H7 (cell line): ENCODE data around the gene SHC4. TPM values are rescaled to one million over a fixed set of nuclear protein-coding genes. Genes with fewer than 3 reads are reported as not detected.

Source experiments
- DNase-seq: peaks from one replicate; pipeline ENCODE4 v3.0.0; 2012
- H3K27me3 ChIP-seq: 2 replicates; pipeline ENCODE4 v1.6.0; 2011; ENCODE audit warnings: mild to moderate bottlenecking, low read length; ENCODE audit not compliant: control insufficient read depth, insufficient read depth
- H3K36me3 ChIP-seq: replicated peaks from 2 replicates; pipeline ENCODE4 v1.5.1; 2011; ENCODE audit warnings: low read length; ENCODE audit not compliant: control insufficient read depth, insufficient read depth
- H3K4me3 ChIP-seq: 2 replicates; pipeline ENCODE4 v1.5.1; 2011; ENCODE audit warnings: low read depth, mild to moderate bottlenecking, control low read depth, low read length, moderate library complexity; ENCODE audit not compliant: insufficient read depth
- total RNA-seq: library from RNA; depleted of rRNA; stranded (reverse); fragments of >200 nt; shearing (Covaris generic); gene quantifications from 2 replicates; pipeline ENCODE4 v1.2.3, GENCODE V29; 2014

The SHC4 gene
- total RNA-seq, 1 experiment from 2014 or later, result 0.03 TPM

DNA sequence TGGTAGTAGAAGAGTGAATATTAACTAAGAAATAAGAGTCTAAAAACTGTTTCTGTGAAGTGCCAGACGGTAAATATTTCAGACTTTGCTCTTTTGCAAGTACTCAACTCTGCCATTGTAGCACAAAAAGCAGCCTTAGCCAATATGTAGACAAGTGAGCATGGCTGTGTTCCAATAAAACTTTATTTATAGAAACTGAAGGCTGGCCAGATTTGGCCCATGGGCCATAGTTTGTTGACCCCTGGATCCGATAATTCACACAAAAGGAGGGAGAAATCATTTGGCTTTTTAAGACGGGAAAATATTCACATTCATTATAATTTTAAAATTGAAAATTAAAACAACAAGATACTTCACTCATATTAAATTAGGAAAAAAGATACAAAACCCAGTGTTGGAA lies 70.4 kb downstream of the SHC4 start:
- Histone ChIP-seq H3K36me3 (no peaks in the 10 kb centered on the region), H3K27me3 (no peaks in the 10 kb centered on the region), H3K4me3 (no peak overlapping the region)
- no peak for DNase-seq

DNA sequence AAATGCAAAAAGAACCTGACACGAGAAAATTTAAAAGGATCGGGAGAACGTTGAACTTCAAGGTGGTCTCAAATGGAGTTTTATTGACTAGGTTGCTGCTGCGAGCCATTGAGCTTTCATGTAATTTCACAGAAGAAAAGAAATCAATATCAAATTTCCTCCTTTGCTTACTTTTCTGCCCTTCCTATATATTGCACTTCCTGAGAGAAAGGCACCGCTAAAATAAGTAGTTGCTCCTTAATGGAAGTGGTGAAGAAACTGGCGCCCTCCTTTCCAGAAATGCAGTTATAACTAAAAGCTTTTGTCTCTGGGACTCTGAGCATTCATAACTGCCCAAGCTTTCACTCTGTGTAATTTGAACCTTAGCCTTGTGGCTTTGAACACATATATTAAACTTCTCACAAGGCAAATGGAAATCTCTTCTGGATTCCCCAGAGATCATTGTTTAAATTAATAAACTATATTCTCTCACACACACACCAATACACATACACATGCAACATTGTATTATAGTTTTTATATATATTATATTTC lies 72.4 kb downstream of the SHC4 start:
- no peak for DNase-seq
- no peak overlapping the region for H3K4me3 ChIP-seq
- no peaks in the 10 kb centered on the region for H3K36me3 ChIP-seq
- H3K27me3 ChIP-seq, result no peaks in the 10 kb centered on the region

DNA sequence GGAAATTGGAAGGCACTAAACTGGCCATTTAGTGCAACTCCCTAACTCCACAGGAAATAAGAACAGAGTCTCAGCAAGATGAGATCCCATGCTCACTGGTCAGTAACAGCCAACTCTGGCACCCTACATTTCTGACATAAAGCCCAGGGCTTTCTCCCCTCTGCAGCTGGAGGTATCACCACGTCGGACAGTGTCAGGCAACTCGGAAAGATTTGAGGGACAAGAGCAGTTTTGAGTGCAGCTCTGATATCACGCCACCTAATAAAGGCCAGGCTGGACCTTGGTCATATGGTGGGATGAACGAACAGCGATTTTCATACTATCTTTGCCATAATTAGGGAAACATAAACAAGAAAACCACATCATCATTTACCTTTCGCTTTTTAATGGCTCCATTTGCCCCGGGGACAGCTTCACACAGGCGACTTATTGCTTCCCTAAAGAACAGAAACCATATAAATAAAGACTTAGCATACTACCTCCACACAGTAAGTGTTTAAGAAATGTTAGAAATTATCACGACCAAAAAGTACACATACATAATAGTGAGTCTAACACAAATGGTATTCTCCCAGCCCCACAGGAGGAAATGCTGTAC lies 73.2 kb downstream of the SHC4 start:
- no peak for DNase-seq

DNA sequence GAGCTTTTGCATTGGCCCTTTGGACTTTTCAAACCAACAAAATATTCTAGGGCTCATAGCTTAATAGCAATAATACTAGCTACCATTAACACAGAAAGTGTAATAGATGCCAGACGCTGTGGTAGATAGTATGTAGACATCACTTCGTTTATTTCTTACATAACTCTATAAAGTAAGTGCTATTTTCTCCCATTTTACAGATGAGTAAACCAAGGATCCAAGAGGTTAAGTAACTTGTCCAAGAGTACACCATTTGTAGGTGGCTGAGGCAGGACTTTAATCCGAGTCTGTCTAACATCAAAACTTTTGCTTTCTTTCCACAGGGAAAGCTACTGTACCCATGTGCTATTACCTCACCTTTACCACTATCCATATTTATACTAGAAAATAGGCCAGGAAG lies 73.8 kb downstream of the SHC4 start:
- H3K36me3 ChIP-seq, result no peaks in the 10 kb centered on the region
- no peak overlapping the region for H3K4me3 ChIP-seq
- no peak for DNase-seq
- H3K27me3 ChIP-seq, result no peaks in the 10 kb centered on the region

More for the DNA sequence above, 73.2 kb downstream of the SHC4 start:
- no peaks in the 10 kb centered on the region for H3K27me3 ChIP-seq
- no peaks in the 10 kb centered on the region for H3K36me3 ChIP-seq
- H3K4me3 ChIP-seq, result no peak overlapping the region

DNA sequence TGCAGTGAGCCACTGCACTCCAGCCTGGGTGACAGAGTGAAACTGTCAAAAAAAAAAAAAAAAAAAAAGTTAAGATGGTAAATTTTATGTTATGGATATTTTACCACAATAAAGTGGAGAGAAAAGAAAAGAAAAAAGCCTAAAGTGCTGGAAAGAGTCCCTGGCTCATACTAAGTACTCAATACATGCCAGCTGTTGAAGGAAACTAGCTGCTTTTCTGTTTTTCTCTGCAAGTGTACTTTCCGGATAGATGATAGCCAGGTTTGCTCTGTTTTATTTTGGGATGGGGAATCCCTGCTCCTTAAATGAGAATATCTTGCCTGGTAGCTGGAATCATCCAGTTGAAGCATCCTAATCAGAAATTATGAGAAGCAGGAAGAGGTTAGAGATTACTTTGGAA lies 74.9 kb downstream of the SHC4 start:
- Histone ChIP-seq H3K4me3 (no peak overlapping the region), H3K36me3 (no peaks in the 10 kb centered on the region), H3K27me3 (no peaks in the 10 kb centered on the region)

DNA sequence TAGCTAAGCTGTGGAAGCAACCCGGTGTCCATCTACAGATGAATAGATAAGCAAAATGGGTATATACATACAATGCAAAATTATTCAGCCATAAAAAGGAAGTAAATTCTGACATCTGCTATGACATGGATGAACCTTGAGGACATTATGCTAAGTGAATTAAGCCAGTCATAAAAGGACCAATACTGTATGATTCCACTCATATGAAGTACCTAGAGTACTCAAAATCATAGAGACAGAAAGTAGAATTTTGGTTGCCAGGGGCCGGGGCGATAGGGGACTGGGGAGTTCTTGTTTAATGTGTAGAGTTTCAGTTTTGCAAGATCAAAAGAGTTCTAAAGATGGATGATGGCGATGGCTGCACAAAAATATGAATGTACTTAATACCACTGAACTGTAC lies 75.5 kb downstream of the SHC4 start:
- DNase-seq, result no peak
- H3K27me3 ChIP-seq, result no peaks in the 10 kb centered on the region

More for the DNA sequence above, 74.9 kb downstream of the SHC4 start:
- DNase-seq, result no peak

DNA sequence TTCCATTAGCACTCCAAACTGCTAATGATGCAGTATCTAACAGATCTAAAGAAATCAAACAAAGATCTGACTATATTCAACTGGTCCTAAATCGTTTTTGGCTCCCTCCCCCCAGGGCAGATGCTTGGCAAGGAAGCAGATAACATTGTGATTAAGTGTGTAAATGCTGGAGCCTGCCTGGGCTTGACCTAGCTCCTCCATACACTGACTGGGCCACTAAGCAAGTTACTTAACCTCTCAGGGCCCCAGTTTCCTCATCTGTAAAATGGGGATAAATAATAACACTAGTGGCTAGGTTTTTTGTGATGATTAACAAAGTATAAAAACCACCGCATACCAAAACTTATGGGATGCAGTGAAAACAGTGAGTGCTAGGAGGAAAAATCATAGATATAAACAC lies 76.6 kb downstream of the SHC4 start:
- no peaks in the 10 kb centered on the region for H3K36me3 ChIP-seq
- H3K4me3 ChIP-seq, result no peak overlapping the region
- no peaks in the 10 kb centered on the region for H3K27me3 ChIP-seq
- DNase-seq, result no peak

More for the DNA sequence above, 75.5 kb downstream of the SHC4 start:
- no peaks in the 10 kb centered on the region for H3K36me3 ChIP-seq
- H3K4me3 ChIP-seq, result no peak overlapping the region

DNA sequence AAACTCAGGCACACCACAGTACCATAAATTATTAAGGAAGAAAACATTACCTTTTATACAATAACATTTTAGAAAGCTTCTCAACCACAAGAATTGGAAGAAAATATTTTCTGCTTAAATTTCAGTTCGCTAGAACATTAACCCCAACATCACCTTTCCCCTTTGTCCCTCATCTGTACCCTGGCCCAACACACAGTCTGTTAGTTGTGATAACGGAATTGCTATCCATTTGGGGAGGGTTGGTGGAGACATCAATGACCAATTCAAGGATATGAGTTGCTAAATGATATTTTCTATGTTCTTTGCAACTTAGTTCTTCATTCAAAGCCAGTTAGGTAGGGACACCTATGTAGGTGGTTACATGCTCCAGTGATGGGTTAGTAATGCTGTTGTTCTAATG lies 80.0 kb downstream of the SHC4 start:
- DNase-seq, result no peak
- Histone ChIP-seq H3K4me3 (no peak overlapping the region), H3K36me3 (no peaks in the 10 kb centered on the region), H3K27me3 (no peaks in the 10 kb centered on the region)

DNA sequence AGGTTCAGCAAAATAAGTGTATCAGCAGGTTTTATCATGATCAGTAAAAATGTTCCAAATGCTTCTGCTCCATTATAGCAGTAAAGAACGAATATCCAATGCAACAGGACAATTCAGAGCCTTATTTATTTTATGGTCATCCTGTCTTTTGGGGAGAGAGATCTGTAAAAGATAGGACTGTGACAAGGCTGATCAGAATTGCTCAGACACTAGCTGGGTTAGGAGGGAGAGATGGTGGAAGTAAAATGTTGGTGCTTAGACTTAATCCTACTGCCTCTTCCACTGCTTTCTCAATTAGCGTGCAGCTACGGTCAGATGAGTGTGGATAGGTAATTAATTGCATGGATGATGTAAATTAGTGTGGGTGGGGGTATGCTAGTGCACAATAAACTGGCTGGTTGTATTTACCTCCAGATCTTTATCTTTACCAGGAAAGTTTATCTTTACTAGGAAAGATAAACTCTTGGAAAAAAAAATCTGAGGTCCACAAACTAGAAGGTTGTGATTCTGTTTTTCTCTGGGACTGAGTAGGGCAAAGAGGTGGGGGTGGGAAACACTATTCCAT lies 83.6 kb downstream of the SHC4 start:
- Histone ChIP-seq H3K36me3 (no peaks in the 10 kb centered on the region), H3K27me3 (peaks cover under 1% of the 10 kb centered on the region; the same call in 1 of the 2 replicates), H3K4me3 (no peak overlapping the region)
- no peak for DNase-seq

DNA sequence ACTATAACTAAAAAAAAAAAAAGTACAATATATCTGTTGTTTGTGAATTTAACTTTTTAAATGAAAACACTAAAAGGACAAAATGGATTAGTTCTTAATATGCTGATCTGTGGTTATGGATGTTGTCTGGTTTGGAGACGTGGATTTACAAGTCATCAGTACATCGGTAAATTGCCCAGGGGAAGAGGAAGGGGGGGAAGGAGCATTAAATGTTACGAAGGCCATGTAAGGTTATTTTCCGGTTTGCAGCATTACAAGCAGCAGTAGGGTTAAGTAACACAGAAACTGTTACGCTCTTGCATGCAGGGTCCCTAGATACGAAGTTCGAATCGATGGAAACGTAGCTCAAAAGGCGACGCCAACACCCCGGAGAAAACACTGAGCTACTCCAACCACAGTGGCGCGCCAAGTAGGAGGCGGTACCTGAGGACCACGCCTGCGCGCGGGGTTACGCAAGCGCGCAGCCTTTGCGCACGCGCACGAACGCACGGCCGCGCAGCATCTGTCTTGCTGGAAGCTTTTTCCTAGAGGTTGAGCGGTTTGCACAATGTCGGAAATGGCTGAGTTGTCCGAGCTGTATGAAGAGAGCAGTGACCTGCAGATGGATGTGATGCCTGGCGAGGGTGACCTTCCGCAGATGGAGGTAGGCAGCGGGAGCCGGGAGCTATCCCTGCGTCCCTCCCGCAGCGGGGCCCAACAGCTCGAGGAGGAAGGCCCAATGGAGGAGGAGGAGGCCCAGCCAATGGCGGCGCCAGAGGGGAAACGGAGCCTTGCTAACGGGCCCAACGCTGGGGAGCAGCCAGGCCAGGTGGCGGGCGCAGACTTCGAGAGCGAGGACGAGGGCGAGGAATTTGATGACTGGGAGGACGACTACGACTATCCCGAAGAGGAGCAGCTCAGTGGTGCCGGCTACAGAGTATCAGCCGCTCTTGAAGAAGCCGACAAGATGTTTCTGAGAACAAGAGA lies 85.8 kb downstream of the SHC4 start, which contains the start of gene EID1:
EID1 (plus strand) TSS at position 505 of the 966 bp plus-strand sequence; CDS start at position 548, 43 bp downstream.
- H3K36me3 ChIP-seq, result no peaks in the 10 kb centered on the region
- DNase-seq, result peak; percentile 87
- H3K27me3 ChIP-seq, result peaks cover 2% of the 10 kb centered on the region; the same call in 1 of the 2 replicates
- H3K4me3 ChIP-seq, result peak within 1 kb of the TSS; percentile 70

DNA sequence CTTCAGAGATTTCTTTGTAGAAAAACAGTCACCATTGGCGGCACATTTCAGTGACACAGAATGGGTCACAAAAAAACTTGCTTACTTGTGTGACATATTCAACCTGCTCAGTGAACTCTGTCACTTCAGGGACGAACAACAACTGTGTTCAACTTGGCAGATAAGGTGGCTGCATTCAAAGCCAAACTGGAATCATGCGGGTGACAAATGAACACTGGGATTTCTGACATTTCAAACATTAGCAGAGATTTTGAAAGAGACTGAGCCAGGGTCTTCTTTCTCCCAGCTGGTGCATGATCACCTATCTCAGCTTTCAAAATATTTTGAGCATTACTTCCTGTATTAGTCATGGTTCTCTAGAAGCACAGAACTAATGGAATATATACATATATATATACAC lies 87.7 kb downstream of the SHC4 start:
- Histone ChIP-seq H3K36me3 (no peaks in the 10 kb centered on the region), H3K27me3 (peaks cover 2% of the 10 kb centered on the region; the same call in 1 of the 2 replicates), H3K4me3 (no peak overlapping the region)
- DNase-seq, result no peak

DNA sequence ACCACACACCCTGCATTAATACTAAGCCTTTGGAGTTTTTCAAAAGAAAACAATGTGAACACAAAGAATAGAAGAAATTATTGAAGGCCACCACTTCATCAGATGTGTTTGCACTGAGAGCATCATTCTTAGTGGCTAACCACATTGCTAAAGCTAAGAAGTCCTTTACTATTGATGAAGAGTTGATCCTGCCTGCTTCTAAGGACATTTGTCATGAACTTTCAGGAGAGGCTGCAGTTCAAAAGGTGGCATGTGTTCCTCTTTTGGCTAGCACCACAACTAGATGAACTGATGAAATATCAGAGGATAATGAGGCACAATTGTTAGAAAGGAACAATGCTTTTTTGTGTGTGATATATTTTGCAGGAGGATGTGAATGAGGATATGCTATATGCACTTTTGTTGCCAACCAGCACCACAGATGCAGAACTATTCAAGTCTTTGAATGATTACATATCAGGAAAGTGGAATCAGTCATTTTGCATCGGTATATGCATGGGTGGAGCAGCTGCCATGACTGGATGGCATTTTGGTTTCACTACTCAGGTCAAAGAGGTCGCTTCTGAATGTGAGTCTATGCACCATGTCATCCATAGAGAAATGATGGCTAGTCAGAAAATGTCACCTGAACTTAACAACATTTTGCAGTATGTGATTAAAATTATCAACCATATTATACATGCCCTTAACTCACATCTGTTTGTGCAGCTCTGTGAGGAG lies 88.3 kb downstream of the SHC4 start:
- no peak for DNase-seq
- Histone ChIP-seq H3K27me3 (peaks cover 2% of the 10 kb centered on the region; the same call in 1 of the 2 replicates), H3K36me3 (no peaks in the 10 kb centered on the region), H3K4me3 (no peak overlapping the region)

DNA sequence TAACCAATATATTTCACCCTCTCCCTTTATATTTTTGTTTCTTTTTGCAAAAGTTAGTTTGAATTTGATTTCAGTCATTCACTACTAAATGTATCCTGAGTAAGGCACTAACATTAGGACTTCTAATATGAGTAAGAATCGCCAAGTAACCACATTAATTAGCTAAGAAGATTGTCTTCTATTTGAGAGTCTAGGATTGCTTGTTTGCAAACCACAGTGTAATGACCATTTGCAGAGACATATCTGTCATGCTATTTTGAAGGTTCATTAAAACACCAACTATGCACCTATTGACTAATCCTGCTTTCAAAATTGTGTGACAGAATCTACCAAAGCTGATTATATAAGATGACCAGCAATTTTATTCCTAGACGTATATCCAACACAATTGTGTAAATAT lies 91.1 kb downstream of the SHC4 start:
- DNase-seq, result no peak
- no peak overlapping the region for H3K4me3 ChIP-seq
- H3K36me3 ChIP-seq, result no peaks in the 10 kb centered on the region
- peaks cover 2% of the 10 kb centered on the region; the same call in 1 of the 2 replicates for H3K27me3 ChIP-seq

DNA sequence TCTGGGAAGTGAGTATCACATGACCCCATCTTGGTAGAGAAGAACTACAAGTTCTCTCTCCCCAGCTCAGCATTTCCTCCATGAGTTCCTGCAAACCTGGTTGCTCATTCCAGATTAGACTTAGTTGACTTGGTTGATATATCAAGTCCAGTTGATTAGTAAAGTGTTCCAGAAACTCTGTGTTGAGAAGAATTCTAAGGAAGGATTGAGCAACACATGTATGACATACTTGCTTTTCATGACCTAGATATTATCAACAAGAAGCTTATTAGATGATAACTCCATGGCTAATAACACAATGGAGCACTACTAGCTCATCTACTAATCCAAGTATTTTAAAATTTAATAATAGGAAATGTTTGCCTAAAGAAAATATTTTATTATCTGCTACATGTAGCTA lies 92.2 kb downstream of the SHC4 start:
- Histone ChIP-seq H3K27me3 (peaks cover 2% of the 10 kb centered on the region; the same call in 1 of the 2 replicates), H3K36me3 (no peaks in the 10 kb centered on the region), H3K4me3 (no peak overlapping the region)
- DNase-seq, result no peak
